ENCODE measurements around the gene RAB3C. TPM values are rescaled to one million over a fixed set of nuclear protein-coding genes. Genes with fewer than 3 reads are reported as not detected.

RAB3C gene
- total RNA-seq, 1 donor from 2014 or later, result 16.1 TPM

GRCh38 chr5:58738336-58738735 lies 155.5 kb downstream of the RAB3C start:
- no peaks in the 10 kb centered on the region for H3K36me3 Mint-ChIP-seq (ENCODE audit: low read depth, unreplicated experiment)
- no peak for DNase-seq (ENCODE audit: low spot score)
- H3K27me3 Mint-ChIP-seq (ENCODE audit: unreplicated experiment), result no peaks in the 10 kb centered on the region
- no peak overlapping the region for H3K4me3 Mint-ChIP-seq (ENCODE audit: unreplicated experiment)
- H3K9me3 Mint-ChIP-seq (ENCODE audit: unreplicated experiment), result no peaks in the 10 kb centered on the region
- no peaks in the 10 kb centered on the region for H3K4me1 Mint-ChIP-seq (ENCODE audit: unreplicated experiment)
- TF ChIP-seq CTCF (IDR thresholded peaks at IDR 0.05; ENCODE audit: unreplicated experiment), result no peak
- H3K27ac Mint-ChIP-seq (ENCODE audit: unreplicated experiment), result no peak overlapping the region

- Mint-ChIP-seq H3K27me3 (ENCODE audit: unreplicated experiment) (no peaks in the 10 kb centered on the region), H3K4me3 (ENCODE audit: unreplicated experiment) (no peak overlapping the region)
- DNase-seq (ENCODE audit: low spot score), result no peak
These were observed 156.2 kb downstream of the RAB3C start for GRCh38 chr5:58739051-58739450.

DNA sequence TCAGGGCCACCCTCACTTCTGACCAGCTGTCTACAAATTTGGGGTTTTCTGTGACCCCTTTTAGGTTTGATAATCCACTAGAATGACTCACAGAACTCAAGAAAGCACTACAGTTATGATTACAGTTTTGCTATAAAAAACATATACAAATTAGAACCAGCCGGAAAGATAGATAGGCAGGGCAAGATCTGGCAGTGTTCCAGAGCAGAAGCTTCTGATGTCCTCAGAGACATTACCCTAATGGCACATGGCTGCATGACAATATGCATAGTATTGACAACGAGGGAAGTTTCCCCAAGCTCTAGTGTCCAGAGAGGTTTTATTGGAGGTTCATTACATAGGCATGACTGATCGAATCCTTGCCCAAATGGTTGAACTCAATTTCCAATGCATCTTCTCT lies 158.1 kb downstream of the RAB3C start:
- no peak overlapping the region for H3K4me3 Mint-ChIP-seq (ENCODE audit: unreplicated experiment)
- no peaks in the 10 kb centered on the region for H3K27me3 Mint-ChIP-seq (ENCODE audit: unreplicated experiment)
- no peaks in the 10 kb centered on the region for H3K9me3 Mint-ChIP-seq (ENCODE audit: unreplicated experiment)
- H3K27ac Mint-ChIP-seq (ENCODE audit: unreplicated experiment), result no peak overlapping the region
- H3K36me3 Mint-ChIP-seq (ENCODE audit: low read depth, unreplicated experiment), result no peaks in the 10 kb centered on the region
- no peaks in the 10 kb centered on the region for H3K4me1 Mint-ChIP-seq (ENCODE audit: unreplicated experiment)
- no peak for DNase-seq (ENCODE audit: low spot score)
- TF ChIP-seq CTCF (IDR thresholded peaks at IDR 0.05; ENCODE audit: unreplicated experiment), result no peak

More at GRCh38 chr5:58739051-58739450, 156.2 kb downstream of the RAB3C start:
- no peaks in the 10 kb centered on the region for H3K4me1 Mint-ChIP-seq (ENCODE audit: unreplicated experiment)
- H3K27ac Mint-ChIP-seq (ENCODE audit: unreplicated experiment), result no peak overlapping the region
- no peaks in the 10 kb centered on the region for H3K36me3 Mint-ChIP-seq (ENCODE audit: low read depth, unreplicated experiment)
- TF ChIP-seq CTCF (IDR thresholded peaks at IDR 0.05; ENCODE audit: unreplicated experiment), result no peak
- H3K9me3 Mint-ChIP-seq (ENCODE audit: unreplicated experiment), result no peaks in the 10 kb centered on the region

GRCh38 chr5:58745350-58745749 lies 162.5 kb downstream of the RAB3C start:
- Mint-ChIP-seq H3K4me3 (ENCODE audit: unreplicated experiment) (no peak overlapping the region), H3K27me3 (ENCODE audit: unreplicated experiment) (peaks cover 1% of the 10 kb centered on the region), H3K36me3 (ENCODE audit: low read depth, unreplicated experiment) (no peaks in the 10 kb centered on the region), H3K27ac (ENCODE audit: unreplicated experiment) (no peak overlapping the region), H3K4me1 (ENCODE audit: unreplicated experiment) (no peaks in the 10 kb centered on the region), H3K9me3 (ENCODE audit: unreplicated experiment) (no peaks in the 10 kb centered on the region)
- TF ChIP-seq CTCF (IDR thresholded peaks at IDR 0.05; ENCODE audit: unreplicated experiment), result no peak
- DNase-seq (ENCODE audit: low spot score), result no peak

GRCh38 chr5:58746321-58746720 lies 163.4 kb downstream of the RAB3C start:
- H3K27ac Mint-ChIP-seq (ENCODE audit: unreplicated experiment), result no peak overlapping the region
- no peak for TF ChIP-seq CTCF (IDR thresholded peaks at IDR 0.05; ENCODE audit: unreplicated experiment)
- H3K4me1 Mint-ChIP-seq (ENCODE audit: unreplicated experiment), result no peaks in the 10 kb centered on the region
- no peaks in the 10 kb centered on the region for H3K9me3 Mint-ChIP-seq (ENCODE audit: unreplicated experiment)
- DNase-seq (ENCODE audit: low spot score), result no peak
- no peak overlapping the region for H3K4me3 Mint-ChIP-seq (ENCODE audit: unreplicated experiment)
- no peaks in the 10 kb centered on the region for H3K36me3 Mint-ChIP-seq (ENCODE audit: low read depth, unreplicated experiment)
- H3K27me3 Mint-ChIP-seq (ENCODE audit: unreplicated experiment), result peaks cover 1% of the 10 kb centered on the region
